ENCODE measurements around the gene INO80. TPM values are rescaled to one million over a fixed set of nuclear protein-coding genes. Genes with fewer than 3 reads are reported as not detected.

The INO80 gene
- total RNA-seq, 1 experiment from 2014 or later, result 27.3 TPM

- no TSS peak for BruUV-seq (replicated peaks)
- Histone ChIP-seq H3K36me3 (ENCODE audit: insufficient read depth, low read length, poor library complexity, severe bottlenecking) (no peaks in the 10 kb centered on the region), H3K9me3 (ENCODE audit: low read depth, low read length, poor library complexity, severe bottlenecking) (no peaks in the 10 kb centered on the region), H3K27me3 (replicated peaks; ENCODE audit: insufficient read depth, low read depth, low read length, poor library complexity) (no peaks in the 10 kb centered on the region), H3K4me1 (ENCODE audit: insufficient read depth, low read length, poor library complexity, severe bottlenecking) (peaks cover 36% of the 10 kb centered on the region), H3K27ac (ENCODE audit: low read depth, low read length, poor library complexity, severe bottlenecking) (no peak overlapping the region), H3K4me3 (ENCODE audit: low read depth, low read length, poor library complexity, severe bottlenecking) (no peak overlapping the region)
- intact Hi-C loops (cut with micrococcal nuclease; ENCODE audit: unreplicated experiment), result loop anchor here (1.0 kb wide), 1 partner anchor 82 kb away; no protein-coding TSS in a partner anchor
- ChIA-PET CTCF (interaction anchor here (0.7 kb wide), 1 partner anchor 351 kb away, joined by 3 read pairs; no protein-coding TSS in a partner anchor), POLR2A (ENCODE audit: low non-redundant PET) (no interaction called here)
- no peak for DNase-seq (ENCODE audit: low spot score)
- no peak for TF ChIP-seq CTCF (conservative IDR thresholded peaks at IDR 0.05; ENCODE audit: low read depth, low read length)
- no peak for TF ChIP-seq EZH2 (IDR thresholded peaks at IDR 0.05; ENCODE audit: borderline replicate concordance, low read depth, low read length, poor library complexity, severe bottlenecking)
Measured at GRCh38 chr15:40940296-40940801, 175.7 kb downstream of the INO80 start.

GRCh38 chr15:40938536-40938870, 177.6 kb downstream of the INO80 start:
- DNase-seq (ENCODE audit: low spot score), result no peak
- TF ChIP-seq EZH2 (IDR thresholded peaks at IDR 0.05; ENCODE audit: borderline replicate concordance, low read depth, low read length, poor library complexity, severe bottlenecking) (no peak), CTCF (conservative IDR thresholded peaks at IDR 0.05; ENCODE audit: low read depth, low read length) (no peak)
- POLR2A ChIA-PET (ENCODE audit: low non-redundant PET), result interaction anchor here (0.6 kb wide), 1 partner anchor 11 kb away, joined by 5 read pairs; no protein-coding TSS in a partner anchor
- CTCF ChIA-PET, result no interaction called here
- Histone ChIP-seq H3K27ac (ENCODE audit: low read depth, low read length, poor library complexity, severe bottlenecking) (no peak overlapping the region), H3K36me3 (ENCODE audit: insufficient read depth, low read length, poor library complexity, severe bottlenecking) (no peaks in the 10 kb centered on the region), H3K4me3 (ENCODE audit: low read depth, low read length, poor library complexity, severe bottlenecking) (no peak overlapping the region), H3K9me3 (ENCODE audit: low read depth, low read length, poor library complexity, severe bottlenecking) (no peaks in the 10 kb centered on the region), H3K27me3 (replicated peaks; ENCODE audit: insufficient read depth, low read depth, low read length, poor library complexity) (no peaks in the 10 kb centered on the region), H3K4me1 (ENCODE audit: insufficient read depth, low read length, poor library complexity, severe bottlenecking) (peaks cover 36% of the 10 kb centered on the region)
- intact Hi-C loops (cut with micrococcal nuclease; ENCODE audit: unreplicated experiment), result no loop called here
- no TSS peak for BruUV-seq (replicated peaks)

GRCh38 chr15:40937762-40938535, 178.1 kb downstream of the INO80 start:
- no TSS peak for BruUV-seq (replicated peaks)
- Histone ChIP-seq H3K9me3 (ENCODE audit: low read depth, low read length, poor library complexity, severe bottlenecking) (no peaks in the 10 kb centered on the region), H3K27ac (ENCODE audit: low read depth, low read length, poor library complexity, severe bottlenecking) (no peak overlapping the region), H3K27me3 (replicated peaks; ENCODE audit: insufficient read depth, low read depth, low read length, poor library complexity) (no peaks in the 10 kb centered on the region), H3K4me3 (ENCODE audit: low read depth, low read length, poor library complexity, severe bottlenecking) (no peak overlapping the region), H3K36me3 (ENCODE audit: insufficient read depth, low read length, poor library complexity, severe bottlenecking) (no peaks in the 10 kb centered on the region), H3K4me1 (ENCODE audit: insufficient read depth, low read length, poor library complexity, severe bottlenecking) (peaks cover 36% of the 10 kb centered on the region)
- intact Hi-C loops (cut with micrococcal nuclease; ENCODE audit: unreplicated experiment), result no loop called here
- POLR2A ChIA-PET (ENCODE audit: low non-redundant PET), result interaction anchor here (0.6 kb wide), 1 partner anchor 10 kb away, joined by 5 read pairs; no protein-coding TSS in a partner anchor
- CTCF ChIA-PET, result no interaction called here
- TF ChIP-seq CTCF (conservative IDR thresholded peaks at IDR 0.05; ENCODE audit: low read depth, low read length), result peak; percentile 45
- no peak for TF ChIP-seq EZH2 (IDR thresholded peaks at IDR 0.05; ENCODE audit: borderline replicate concordance, low read depth, low read length, poor library complexity, severe bottlenecking)
- no peak for DNase-seq (ENCODE audit: low spot score)

All from A673 (cell line).